ENCODE data around the gene COL19A1.
A peak's percentile ranks its signal among the peaks of the same experiment; 100 is the strongest.

DNA sequence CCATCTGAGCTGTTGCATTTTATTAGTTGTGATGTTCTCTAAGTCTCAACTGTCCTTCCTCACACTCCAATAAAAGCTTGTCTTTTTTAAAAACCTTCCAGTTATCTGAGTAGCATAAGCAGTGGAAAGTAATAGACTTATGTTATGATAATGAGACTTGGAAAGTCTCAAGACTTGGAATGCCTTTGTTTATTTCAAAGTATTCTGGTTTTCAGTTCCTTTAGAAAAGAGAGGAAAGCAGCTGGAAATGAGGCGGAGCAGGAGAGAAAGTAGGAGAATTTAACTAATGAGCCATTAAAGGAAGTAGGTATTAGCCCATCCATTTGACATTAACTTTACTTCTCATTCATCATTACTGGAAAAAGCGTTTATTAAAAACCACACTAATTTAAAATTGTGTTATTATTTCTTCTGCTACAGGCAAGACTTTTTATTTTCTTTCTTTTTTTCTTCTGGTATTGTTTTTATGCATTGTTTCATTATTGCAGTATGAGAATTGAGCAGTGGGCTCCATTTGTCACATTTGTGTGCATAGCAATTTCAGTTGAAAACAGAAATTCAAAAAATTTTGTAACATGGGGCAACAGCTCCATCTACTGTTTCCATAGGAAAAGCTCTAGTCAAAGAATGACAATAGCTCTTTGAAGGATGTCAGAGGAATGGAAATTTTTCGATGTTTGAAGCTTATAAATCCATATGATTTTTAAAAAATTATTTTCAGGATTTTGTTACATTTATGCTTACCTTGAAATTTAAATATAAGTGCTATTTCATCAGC, 241.7 kb downstream of the COL19A1 start:
- TF ChIP-seq, protein P1, sequence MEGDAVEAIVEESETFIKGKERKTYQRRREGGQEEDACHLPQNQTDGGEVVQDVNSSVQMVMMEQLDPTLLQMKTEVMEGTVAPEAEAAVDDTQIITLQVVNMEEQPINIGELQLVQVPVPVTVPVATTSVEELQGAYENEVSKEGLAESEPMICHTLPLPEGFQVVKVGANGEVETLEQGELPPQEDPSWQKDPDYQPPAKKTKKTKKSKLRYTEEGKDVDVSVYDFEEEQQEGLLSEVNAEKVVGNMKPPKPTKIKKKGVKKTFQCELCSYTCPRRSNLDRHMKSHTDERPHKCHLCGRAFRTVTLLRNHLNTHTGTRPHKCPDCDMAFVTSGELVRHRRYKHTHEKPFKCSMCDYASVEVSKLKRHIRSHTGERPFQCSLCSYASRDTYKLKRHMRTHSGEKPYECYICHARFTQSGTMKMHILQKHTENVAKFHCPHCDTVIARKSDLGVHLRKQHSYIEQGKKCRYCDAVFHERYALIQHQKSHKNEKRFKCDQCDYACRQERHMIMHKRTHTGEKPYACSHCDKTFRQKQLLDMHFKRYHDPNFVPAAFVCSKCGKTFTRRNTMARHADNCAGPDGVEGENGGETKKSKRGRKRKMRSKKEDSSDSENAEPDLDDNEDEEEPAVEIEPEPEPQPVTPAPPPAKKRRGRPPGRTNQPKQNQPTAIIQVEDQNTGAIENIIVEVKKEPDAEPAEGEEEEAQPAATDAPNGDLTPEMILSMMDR (IDR thresholded peaks at IDR 0.05), result peak in 2 of 3 experiments; percentile 37 to 45
- no peak for TF ChIP-seq POLR2A (IDR thresholded peaks at IDR 0.05)

Data from vagina (tissue), 2 donors.